WTC11 (cell line): Measurements from ENCODE around the gene KLHL7. TPM values are rescaled to one million over a fixed set of nuclear protein-coding genes. Genes with fewer than 3 reads are reported as not detected.

ENCODE experiments used
- ATAC-seq: fragments of 200-7000 bp; cut with Tn5 transposase; 2 replicates; pipeline ENCODE4 v1.10.0; 2021; ENCODE audit warnings: mild to moderate bottlenecking, moderate library complexity
- CTCF ChIA-PET: fragments of 300-600 bp; sonication (Branson Sonifier 250); formaldehyde crosslinking; loops from one replicate; lab custom pipeline; 2021; ENCODE audit warnings: antibody characterized with exemption; lab: Charles Lee
- POLR2A ChIA-PET: fragments of 350-600 bp; sonication (Branson Sonifier 250); formaldehyde crosslinking; loops from one replicate; lab custom pipeline; 2021; ENCODE audit warnings: antibody characterized with exemption; lab: Charles Lee
- DNase-seq: peaks from one replicate; pipeline ENCODE4 v3.0.0; 2021; ENCODE audit warnings: low spot score
- H3K27ac Mint-ChIP-seq: 2 replicates; pipeline ENCODE4 v1.8.0; 2021; ENCODE audit warnings: mixed read lengths
- H3K27me3 Mint-ChIP-seq: 2 replicates; pipeline ENCODE4 v1.8.0; 2021; ENCODE audit warnings: low read depth, mild to moderate bottlenecking, moderate library complexity, mixed read lengths
- H3K36me3 Mint-ChIP-seq: 2 replicates; pipeline ENCODE4 v1.8.0; 2021; ENCODE audit warnings: mixed read lengths
- H3K4me1 Mint-ChIP-seq: 2 replicates; pipeline ENCODE4 v1.8.0; 2022; ENCODE audit warnings: mixed read lengths
- H3K4me3 Mint-ChIP-seq: 2 replicates; pipeline ENCODE4 v1.8.0; 2021; ENCODE audit warnings: mild to moderate bottlenecking, moderate library complexity, mixed read lengths
- H3K9me3 Mint-ChIP-seq: 2 replicates; pipeline ENCODE4 v1.8.0; 2021; ENCODE audit warnings: mixed read lengths
- ATF3 ChIP-seq: sonication (generic); formaldehyde crosslinking; conservative IDR thresholded peaks from 2 replicates; pipeline ENCODE4 v1.8.1; 2022; ENCODE audit warnings: mild to moderate bottlenecking, missing genetic modification reagents
- E2F1 ChIP-seq: sonication (generic); formaldehyde crosslinking; IDR thresholded peaks from 2 replicates; pipeline ENCODE4 v1.8.0; 2022; ENCODE audit warnings: mild to moderate bottlenecking, missing genetic modification reagents
- FOXK1 ChIP-seq: sonication (generic); formaldehyde crosslinking; IDR thresholded peaks from 2 replicates; pipeline ENCODE4 v1.8.0; 2022; ENCODE audit warnings: mild to moderate bottlenecking, moderate library complexity, missing genetic modification reagents
- GABPB1 ChIP-seq: sonication (generic); formaldehyde crosslinking; IDR thresholded peaks from 2 replicates; pipeline ENCODE4 v1.8.1; 2023; ENCODE audit warnings: mild to moderate bottlenecking, missing genetic modification reagents
- JAZF1 ChIP-seq: fragments of 250-450 bp; sonication (Bioruptor Pico); IDR thresholded peaks from 2 replicates; pipeline ENCODE4 v1.9.0; 2021; ENCODE audit warnings: moderate library complexity, mild to moderate bottlenecking, inconsistent platforms
- MAX ChIP-seq: sonication (generic); formaldehyde crosslinking; IDR thresholded peaks from 2 replicates; pipeline ENCODE4 v1.8.0; 2022; ENCODE audit warnings: mild to moderate bottlenecking, missing genetic modification reagents
- MXD4 ChIP-seq: fragments of 250-450 bp; sonication (Bioruptor Pico); IDR thresholded peaks from 2 replicates; pipeline ENCODE4 v1.8.0; 2021; ENCODE audit warnings: mild to moderate bottlenecking, moderate library complexity, borderline replicate concordance
- PRDM15 ChIP-seq: sonication (generic); formaldehyde crosslinking; IDR thresholded peaks from 2 replicates; pipeline ENCODE4 v1.8.0; 2022; ENCODE audit warnings: missing genetic modification reagents
- SMAD3 ChIP-seq: sonication (generic); formaldehyde crosslinking; IDR thresholded peaks from 2 replicates; pipeline ENCODE4 v1.8.0; 2022; ENCODE audit warnings: missing genetic modification reagents, mild to moderate bottlenecking, borderline replicate concordance
- SP1 ChIP-seq: sonication (generic); formaldehyde crosslinking; conservative IDR thresholded peaks from 2 replicates; pipeline ENCODE4 v1.8.1; 2022; ENCODE audit warnings: missing genetic modification reagents
- TEAD1 ChIP-seq: sonication (generic); formaldehyde crosslinking; IDR thresholded peaks from 2 replicates; pipeline ENCODE4 v1.8.0; 2022; ENCODE audit warnings: mild to moderate bottlenecking, missing genetic modification reagents
- ZNF232 ChIP-seq: sonication (generic); formaldehyde crosslinking; IDR thresholded peaks from 2 replicates; pipeline ENCODE4 v1.8.0; 2022; ENCODE audit warnings: mild to moderate bottlenecking, missing genetic modification reagents
- ZNF281 ChIP-seq: sonication (generic); formaldehyde crosslinking; IDR thresholded peaks from 2 replicates; pipeline ENCODE4 v1.8.0; 2023; ENCODE audit warnings: mild to moderate bottlenecking, missing genetic modification reagents
- ZNF416 ChIP-seq: fragments of 250-450 bp; sonication (Bioruptor Pico); IDR thresholded peaks from 2 replicates; pipeline ENCODE4 v1.9.0; 2021; ENCODE audit warnings: mild to moderate bottlenecking, inconsistent platforms
- ZSCAN18 ChIP-seq: fragments of 250-450 bp; sonication (Bioruptor Pico); IDR thresholded peaks from 2 replicates; pipeline ENCODE4 v2.1.2; 2022; ENCODE audit warnings: mild to moderate bottlenecking, moderate library complexity
- total RNA-seq: library from RNA; stranded (reverse); gene quantifications from 3 replicates; pipeline ENCODE4 v1.2.3, GENCODE V29; 2021

KLHL7 gene
- total RNA-seq, 1 experiment from 2014 or later, result 82.1 TPM

- CTCF ChIA-PET, result interaction anchor here (0.5 kb wide), 1 partner anchor 143 kb away, joined by 4 read pairs; no protein-coding TSS in a partner anchor
- DNase-seq (no peak), ATAC-seq (no peak)
- Mint-ChIP-seq H3K4me1 (peaks cover 48% of the 10 kb centered on the region), H3K36me3 (peaks cover 21% of the 10 kb centered on the region), H3K27me3 (no peaks in the 10 kb centered on the region), H3K4me3 (no peak overlapping the region), H3K27ac (peak overlapping the region; percentile 38; the same call in 1 of the 2 replicates), H3K9me3 (no peaks in the 10 kb centered on the region)
- POLR2A ChIA-PET, result no interaction called here
- TF ChIP-seq E2F1 (CRISPR knock-in tag), result no peak
- no peak for TF ChIP-seq GABPB1 (CRISPR knock-in tag)
- no peak for TF ChIP-seq TEAD1 (CRISPR knock-in tag)
These were observed 15.6 kb downstream of the KLHL7 start for GRCh38 chr7:23121165-23121564.

- CTCF ChIA-PET, result interaction anchor here (2.1 kb wide), 1 partner anchor 37 kb away, joined by 11 read pairs; no protein-coding TSS in a partner anchor
- no peak overlapping the region for H3K4me3 Mint-ChIP-seq
- peak overlapping the region; percentile 71; the same call in 1 of the 2 replicates for H3K27ac Mint-ChIP-seq
- no peak for DNase-seq
- no peak for ATAC-seq
- peaks cover 37% of the 10 kb centered on the region for H3K36me3 Mint-ChIP-seq
- POLR2A ChIA-PET, result no interaction called here
- peaks cover 30% of the 10 kb centered on the region for H3K4me1 Mint-ChIP-seq
- H3K27me3 Mint-ChIP-seq, result no peaks in the 10 kb centered on the region
- TF ChIP-seq MAX (CRISPR knock-in tag), result no peak
- TF ChIP-seq ZNF281 (CRISPR knock-in tag), result no peak
- no peak for TF ChIP-seq SP1
- no peak for TF ChIP-seq MXD4 (CRISPR knock-in tag)
- TF ChIP-seq ZSCAN18, result no peak
- no peak for TF ChIP-seq SMAD3 (CRISPR knock-in tag)
- no peak for TF ChIP-seq ATF3 (CRISPR knock-in tag)
- TF ChIP-seq FOXK1 (CRISPR knock-in tag), result no peak
- TF ChIP-seq TEAD1 (CRISPR knock-in tag), result no peak
- no peak for TF ChIP-seq PRDM15 (CRISPR knock-in tag)
- no peak for TF ChIP-seq ZNF232 (CRISPR knock-in tag)
- TF ChIP-seq JAZF1, result no peak
- no peak for TF ChIP-seq ZNF416 (CRISPR knock-in tag)
- no peaks in the 10 kb centered on the region for H3K9me3 Mint-ChIP-seq
These were observed 17.4 kb downstream of the KLHL7 start for GRCh38 chr7:23123007-23123406.
